Mucosa of descending colon (tissue), 3 donors: ENCODE measurements around the gene RNF144A. TPM values are rescaled to one million over a fixed set of nuclear protein-coding genes. Genes with fewer than 3 reads are reported as not detected.
"Not testable (repeated sequence)": the region's sequence is repeated elsewhere in the genome, so short reads cannot be mapped to it uniquely, and the experiment has no call there.

Experiments used
- ATAC-seq: fragments of 200-7000 bp; cut with Tn5 transposase; one replicate; pipeline ENCODE4 v1.9.1; 2020; ENCODE audit warnings: mild to moderate bottlenecking, moderate library complexity
- DNase-seq, 3 donors: peaks; one replicate each; pipeline ENCODE4 v3.0.0-alpha.2; 2020
- H3K36me3 ChIP-seq: fragments of 200-600 bp; one replicate; pipeline ENCODE4 v1.8.0; 2021; ENCODE audit warnings: low read depth, mild to moderate bottlenecking
- H3K4me1 ChIP-seq: fragments of 200-600 bp; one replicate; pipeline ENCODE4 v1.8.0; 2021; ENCODE audit warnings: low read depth, mild to moderate bottlenecking
- H3K4me3 ChIP-seq: fragments of 200-600 bp; one replicate; pipeline ENCODE4 v1.8.0; 2021; ENCODE audit warnings: mild to moderate bottlenecking
- H3K9me3 ChIP-seq: fragments of 200-600 bp; one replicate; pipeline ENCODE4 v1.8.0; 2021; ENCODE audit warnings: mild to moderate bottlenecking
- CTCF ChIP-seq: fragments of 200-600 bp; IDR thresholded peaks from one replicate; pipeline ENCODE4 v1.8.0; 2022; ENCODE audit warnings: antibody characterized with exemption, mild to moderate bottlenecking
- intact Hi-C, 2 donors: fragments of 100-400 bp; cut with DNase I in 1 of 2; cut with micrococcal nuclease in 1 of 2; formaldehyde crosslinking; loops; one replicate each; pipeline versions ENCODE4 v1.11.0 to v1.11.1; 2022; cut with DNase I, micrococcal nuclease
- total RNA-seq, 3 donors: library from RNA; stranded (reverse); fragmentation: NEBNext Ultra II Directional in 2 of 3; extraction: Animal tissue kit (Norgen Biotek cat#: 25700) in 2 of 3; gene quantifications; one replicate each; pipeline versions ENCODE4 v1.2.1 to v1.2.4, GENCODE V29; 2021 to 2023
- donor health status: DM: no; HTN: no; CAD: no; lungs with moderate emphysema.
- donor health status: DM: no; HTN: no; CAD: no.
- donor health status: DM: no; HTN: yes; CAD: no.

Gene RNF144A
- total RNA-seq, 3 donors from 2014 or later = 14.3 to 18.7 (median 18.3) TPM

GRCh38 chr2:6893876-6894482 is 23.2 kb upstream of the RNF144A start:
- ATAC-seq (no peak), DNase-seq (no peak)
- intact Hi-C loops = loop anchor here in 1 of 2 donors (10.0 kb wide), 1 partner anchor 151 kb away; no protein-coding TSS in a partner anchor
- H3K4me1 ChIP-seq = no peaks in the 10 kb centered on the region
- H3K9me3 ChIP-seq = no peaks in the 10 kb centered on the region
- H3K4me3 ChIP-seq = no peak overlapping the region
- TF ChIP-seq CTCF = no peak
- no peaks in the 10 kb centered on the region for H3K36me3 ChIP-seq

GRCh38 chr2:6896930-6897759 is 20.1 kb upstream of the RNF144A start:
- no peak overlapping the region for H3K4me3 ChIP-seq
- intact Hi-C loops = loop anchor here (5.0 to 10.0 kb wide), 2 partner anchors 145 to 148 kb away; no protein-coding TSS in a partner anchor
- H3K9me3 ChIP-seq = no peaks in the 10 kb centered on the region
- ATAC-seq = peak; percentile 45
- no peaks in the 10 kb centered on the region for H3K4me1 ChIP-seq
- peak; percentile 63 for TF ChIP-seq CTCF
- H3K36me3 ChIP-seq = no peaks in the 10 kb centered on the region
- no peak for DNase-seq

- H3K36me3 ChIP-seq, H3K9me3 ChIP-seq, ATAC-seq, intact Hi-C loops, H3K4me3 ChIP-seq, DNase-seq, H3K4me1 ChIP-seq: not testable (repeated sequence)
Measured at GRCh38 chr2:6902581-6902980, 14.6 kb upstream of the RNF144A start.

GRCh38 chr2:6905668-6906067 is 11.5 kb upstream of the RNF144A start:
- H3K4me3 ChIP-seq = no peak overlapping the region
- no peak for DNase-seq
- no peak for ATAC-seq
- H3K9me3 ChIP-seq = no peaks in the 10 kb centered on the region
- intact Hi-C loops = no loop called here
- H3K36me3 ChIP-seq = no peaks in the 10 kb centered on the region
- no peaks in the 10 kb centered on the region for H3K4me1 ChIP-seq
- no peak for TF ChIP-seq CTCF

- H3K36me3 ChIP-seq = no peaks in the 10 kb centered on the region
- H3K4me1 ChIP-seq = no peaks in the 10 kb centered on the region
- peak; percentile 85 for ATAC-seq
- DNase-seq = no peak
- TF ChIP-seq CTCF = no peak
- no peaks in the 10 kb centered on the region for H3K9me3 ChIP-seq
- no peak overlapping the region for H3K4me3 ChIP-seq
- intact Hi-C loops = no loop called here
Measured at GRCh38 chr2:6906165-6906741, 11.0 kb upstream of the RNF144A start.

- Histone ChIP-seq H3K4me1 (no peaks in the 10 kb centered on the region), H3K4me3 (no peak overlapping the region), H3K36me3 (no peaks in the 10 kb centered on the region), H3K9me3 (no peaks in the 10 kb centered on the region)
- intact Hi-C loops = no loop called here
- ATAC-seq (no peak), DNase-seq (no peak)
- no peak for TF ChIP-seq CTCF
Measured at GRCh38 chr2:6908291-6908690, 8.9 kb upstream of the RNF144A start.
